ENCODE data around the gene PDE6G.

PDE6G gene

DNA sequence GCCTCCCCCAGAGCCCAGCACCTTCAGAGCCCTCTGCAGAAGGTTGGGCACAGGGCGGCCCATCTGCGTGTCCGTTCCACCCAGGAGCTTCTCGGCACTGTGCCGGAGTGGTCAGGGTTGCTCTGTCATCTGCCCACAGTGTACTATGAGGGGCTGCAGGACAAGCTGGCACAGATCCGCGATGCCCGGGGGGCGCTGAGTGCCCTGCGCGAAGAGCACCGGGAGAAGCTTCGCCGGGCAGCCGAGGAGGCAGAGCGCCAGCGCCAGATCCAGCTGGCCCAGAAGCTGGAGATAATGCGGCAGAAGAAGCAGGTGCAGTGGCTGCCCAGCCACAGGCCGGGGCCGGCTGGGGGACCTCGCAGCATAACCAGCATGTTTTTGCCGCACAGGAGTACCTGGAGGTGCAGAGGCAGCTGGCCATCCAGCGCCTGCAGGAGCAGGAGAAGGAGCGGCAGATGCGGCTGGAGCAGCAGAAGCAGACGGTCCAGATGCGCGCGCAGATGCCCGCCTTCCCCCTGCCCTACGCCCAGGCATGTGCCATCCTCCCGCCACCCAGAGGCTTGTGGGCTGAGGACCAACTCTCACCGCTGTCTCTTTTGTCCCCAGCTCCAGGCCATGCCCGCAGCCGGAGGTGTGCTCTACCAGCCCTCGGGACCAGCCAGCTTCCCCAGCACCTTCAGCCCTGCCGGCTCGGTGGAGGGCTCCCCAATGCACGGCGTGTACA, 40.0 kb upstream of the PDE6G start:
- Histone ChIP-seq H3K36me3 (peaks cover 100% of the 10 kb centered on the region), H4K20me1 (peaks cover 98% of the 10 kb centered on the region)

DNA sequence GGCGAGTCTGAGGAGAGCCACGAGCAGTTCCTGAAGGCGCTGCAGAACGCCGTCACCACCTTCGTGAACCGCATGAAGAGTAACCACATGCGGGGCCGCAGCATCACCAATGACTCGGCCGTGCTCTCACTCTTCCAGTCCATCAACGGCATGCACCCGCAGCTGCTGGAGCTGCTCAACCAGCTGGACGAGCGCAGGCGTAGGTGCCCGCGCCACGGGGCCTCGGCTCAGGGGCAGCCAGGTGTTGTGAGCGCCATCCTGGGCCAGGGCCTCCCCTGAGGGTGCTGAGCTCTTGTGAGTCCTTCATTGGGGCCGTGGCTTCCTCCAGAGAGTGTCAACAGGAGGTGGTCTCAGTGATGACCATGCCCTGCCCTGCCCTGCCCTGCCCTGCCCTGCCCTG, 39.5 kb upstream of the PDE6G start:
- Histone ChIP-seq H3K9me3 (no peaks in the 10 kb centered on the region), H3K4me3 (no peak overlapping the region), H3K9ac (no peak overlapping the region), H3K4me2 (no peak overlapping the region), H3K27ac (no peak overlapping the region), H3K4me1 (peaks cover 6% of the 10 kb centered on the region), H3K36me3 (peaks cover 100% of the 10 kb centered on the region), H3K27me3 (no peaks in the 10 kb centered on the region), H4K20me1 (peaks cover 98% of the 10 kb centered on the region)
- TF ChIP-seq Cebpa-rat (IDR thresholded peaks at IDR 0.05) = no peak

More for the DNA sequence above, 40.0 kb upstream of the PDE6G start:
- no peak overlapping the region for H3K27ac ChIP-seq
- peaks cover 12% of the 10 kb centered on the region for H3K4me1 ChIP-seq
- no peaks in the 10 kb centered on the region for H3K27me3 ChIP-seq
- no peak overlapping the region for H3K4me3 ChIP-seq
- H3K4me2 ChIP-seq = no peak overlapping the region
- no peaks in the 10 kb centered on the region for H3K9me3 ChIP-seq
- no peak overlapping the region for H3K9ac ChIP-seq
- TF ChIP-seq Cebpa-rat (IDR thresholded peaks at IDR 0.05) = no peak

DNA sequence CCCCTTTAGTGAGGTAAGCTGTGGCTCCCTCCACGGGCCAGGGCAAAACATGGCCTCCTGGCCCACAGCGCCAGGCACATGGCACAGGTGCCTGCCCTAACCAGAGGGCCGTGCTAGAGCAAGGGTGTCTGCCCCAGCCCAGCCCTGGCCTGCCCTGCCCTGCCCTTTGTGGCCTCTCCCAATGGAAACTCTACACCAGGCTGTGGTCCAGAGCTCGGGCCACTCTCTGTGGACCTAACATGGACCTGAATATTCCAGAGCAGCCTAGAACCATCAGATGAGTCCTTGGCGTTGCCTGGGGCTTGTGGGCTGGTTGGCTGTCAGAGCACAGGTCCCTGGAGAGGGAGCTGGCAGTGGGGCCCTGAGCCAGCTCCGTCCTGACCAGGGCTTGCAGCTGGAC, 38.9 kb upstream of the PDE6G start:
- Histone ChIP-seq H3K9me3 (no peaks in the 10 kb centered on the region), H3K9ac (no peak overlapping the region), H3K36me3 (peaks cover 100% of the 10 kb centered on the region), H3K4me2 (no peak overlapping the region), H3K27ac (no peak overlapping the region), H3K4me3 (no peak overlapping the region), H4K20me1 (peaks cover 98% of the 10 kb centered on the region), H3K27me3 (no peaks in the 10 kb centered on the region), H3K4me1 (0 out of 2 replicates have a peak, but pooled peaks cover under 1% of the 10 kb centered on the region)
- TF ChIP-seq Cebpa-rat (IDR thresholded peaks at IDR 0.05) = no peak

DNA sequence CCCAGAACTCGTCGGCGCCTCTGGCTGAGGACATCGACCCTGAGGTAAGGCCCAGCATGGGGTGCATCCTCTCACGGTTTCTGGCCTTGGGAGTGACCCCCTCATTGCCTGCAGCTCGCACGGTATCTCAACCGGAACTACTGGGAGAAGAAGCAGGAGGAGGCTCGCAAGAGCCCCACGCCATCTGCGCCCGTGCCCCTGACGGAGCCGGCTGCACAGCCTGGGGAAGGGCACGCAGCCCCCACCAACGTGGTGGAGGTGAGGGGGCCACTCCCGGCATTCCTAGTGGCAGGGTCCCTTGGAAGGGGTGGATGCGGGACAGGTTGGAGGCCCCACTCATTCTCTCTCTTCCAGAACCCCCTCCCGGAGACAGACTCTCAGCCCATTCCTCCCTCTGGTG, 38.5 kb upstream of the PDE6G start:
- TF ChIP-seq Cebpa-rat (IDR thresholded peaks at IDR 0.05) = no peak
- peaks cover 100% of the 10 kb centered on the region for H3K36me3 ChIP-seq
- H3K27ac ChIP-seq = no peak overlapping the region

DNA sequence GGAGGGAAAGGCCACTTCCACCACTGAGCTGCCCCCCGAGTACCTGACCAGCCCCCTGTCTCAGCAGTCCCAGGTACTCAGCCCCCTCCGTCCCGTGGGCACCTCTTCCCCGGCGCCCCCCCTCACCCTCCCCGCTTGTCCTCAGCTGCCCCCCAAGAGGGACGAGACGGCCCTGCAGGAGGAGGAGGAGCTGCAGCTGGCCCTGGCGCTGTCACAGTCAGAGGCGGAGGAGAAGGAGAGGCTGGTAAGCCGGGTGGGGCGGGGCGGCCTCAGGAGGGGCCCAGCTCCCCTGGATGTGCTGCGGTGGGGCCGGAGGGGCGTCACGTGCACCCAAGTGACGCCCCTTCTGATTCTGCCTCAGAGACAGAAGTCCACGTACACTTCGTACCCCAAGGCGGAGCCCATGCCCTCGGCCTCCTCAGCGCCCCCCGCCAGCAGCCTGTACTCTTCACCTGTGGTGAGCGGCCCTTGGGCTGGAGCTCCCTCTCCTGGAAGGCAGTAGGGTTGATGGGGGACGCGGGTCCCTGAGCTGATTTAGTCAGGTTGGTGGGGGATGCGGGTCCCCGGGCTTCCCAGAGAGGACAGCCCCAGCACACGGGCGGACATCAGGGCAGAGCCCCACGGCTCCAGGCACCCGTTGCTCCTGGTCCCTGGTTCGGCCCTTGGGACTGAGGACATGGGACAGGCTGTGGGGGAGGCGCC, 37.3 kb upstream of the PDE6G start:
- no peak for TF ChIP-seq Cebpa-rat (IDR thresholded peaks at IDR 0.05)
- Histone ChIP-seq H3K4me2 (no peak overlapping the region), H3K27me3 (no peaks in the 10 kb centered on the region), H3K27ac (no peak overlapping the region), H3K9me3 (no peaks in the 10 kb centered on the region), H3K9ac (no peak overlapping the region), H3K4me1 (no peaks in the 10 kb centered on the region), H3K36me3 (peaks cover 100% of the 10 kb centered on the region), H3K4me3 (no peak overlapping the region), H4K20me1 (peaks cover 98% of the 10 kb centered on the region)

More for the DNA sequence above, 38.5 kb upstream of the PDE6G start:
- Histone ChIP-seq H3K4me1 (no peaks in the 10 kb centered on the region), H3K9me3 (no peaks in the 10 kb centered on the region), H3K9ac (no peak overlapping the region), H3K4me3 (no peak overlapping the region), H3K4me2 (no peak overlapping the region), H3K27me3 (no peaks in the 10 kb centered on the region), H4K20me1 (peaks cover 98% of the 10 kb centered on the region)

DNA sequence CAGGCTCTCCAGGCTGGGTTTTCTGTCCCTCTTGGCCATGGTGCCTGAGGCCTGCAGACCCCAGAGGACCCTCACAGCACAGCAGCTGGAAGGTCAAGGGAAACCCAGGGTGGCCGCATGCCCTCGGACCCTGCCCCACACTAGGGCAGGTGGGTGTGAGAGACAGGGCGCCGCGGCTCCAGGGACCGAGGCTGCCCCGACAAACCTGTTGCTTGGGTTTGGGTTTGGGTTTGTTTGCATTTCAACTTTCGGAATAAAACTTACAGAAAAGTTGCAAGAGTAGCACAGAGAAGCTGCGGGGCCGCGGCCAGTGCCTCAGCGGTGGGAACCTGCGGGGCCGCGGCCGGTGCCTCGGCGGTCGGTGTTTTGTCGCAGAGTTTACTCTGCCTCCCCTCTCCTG, 35.3 kb upstream of the PDE6G start:
- Histone ChIP-seq H3K9ac (no peak overlapping the region), H3K4me3 (no peak overlapping the region), H3K4me1 (no peaks in the 10 kb centered on the region), H3K9me3 (no peaks in the 10 kb centered on the region), H3K4me2 (no peak overlapping the region), H3K27me3 (no peaks in the 10 kb centered on the region), H3K27ac (no peak overlapping the region), H4K20me1 (peaks cover 99% of the 10 kb centered on the region), H3K36me3 (peaks cover 100% of the 10 kb centered on the region)
- no peak for TF ChIP-seq Cebpa-rat (IDR thresholded peaks at IDR 0.05)

DNA sequence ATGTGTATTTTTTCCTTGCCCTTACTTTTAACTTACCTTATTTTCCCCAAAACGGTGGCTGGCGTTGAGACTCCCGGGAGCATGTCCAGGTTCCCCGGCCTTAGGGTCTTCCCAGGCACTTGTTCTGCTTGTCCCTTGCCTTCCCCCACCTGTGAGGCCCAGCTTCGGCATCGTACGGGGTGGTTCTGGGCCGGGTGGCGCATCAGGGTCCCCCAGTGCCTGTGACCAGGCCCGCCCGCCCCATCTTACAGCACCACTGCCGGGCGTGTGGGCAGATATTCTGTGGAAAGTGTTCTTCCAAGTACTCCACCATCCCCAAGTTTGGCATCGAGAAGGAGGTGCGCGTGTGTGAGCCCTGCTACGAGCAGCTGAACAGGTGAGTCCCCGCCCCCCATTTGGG, 34.9 kb upstream of the PDE6G start:
- Histone ChIP-seq H3K9ac (no peak overlapping the region), H3K9me3 (no peaks in the 10 kb centered on the region), H3K27me3 (no peaks in the 10 kb centered on the region), H3K4me2 (no peak overlapping the region), H3K27ac (no peak overlapping the region), H3K4me1 (no peaks in the 10 kb centered on the region), H3K36me3 (peaks cover 100% of the 10 kb centered on the region), H4K20me1 (peaks cover 99% of the 10 kb centered on the region), H3K4me3 (no peak overlapping the region)
- no peak for TF ChIP-seq Cebpa-rat (IDR thresholded peaks at IDR 0.05)

DNA sequence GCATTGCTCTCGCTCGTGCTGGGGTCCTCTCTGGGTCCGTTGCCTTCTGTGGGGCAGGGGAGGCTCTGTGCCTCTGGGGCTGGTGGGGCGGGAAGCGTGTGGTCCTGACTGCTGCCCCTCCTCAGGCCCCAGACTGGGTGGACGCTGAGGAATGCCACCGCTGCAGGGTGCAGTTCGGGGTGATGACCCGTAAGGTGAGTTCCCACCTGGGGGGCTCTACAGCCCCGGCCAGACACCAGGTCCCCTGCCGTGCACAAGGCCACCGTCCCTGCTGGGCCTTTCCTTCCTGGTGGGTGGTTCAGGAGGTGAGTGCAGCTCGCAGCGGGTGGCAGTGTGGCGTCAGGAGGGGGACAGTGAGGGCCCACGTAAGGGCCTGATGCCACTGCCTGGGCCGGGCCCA, 34.2 kb upstream of the PDE6G start:
- TF ChIP-seq Cebpa-rat (IDR thresholded peaks at IDR 0.05) = no peak
- H3K4me2 ChIP-seq = no peak overlapping the region
- 0 out of 2 replicates have a peak overlapping the region, but pooled peaks have one; percentile 15 for H3K9ac ChIP-seq
- peaks cover 3% of the 10 kb centered on the region for H3K4me1 ChIP-seq
- H4K20me1 ChIP-seq = peaks cover 99% of the 10 kb centered on the region
- no peaks in the 10 kb centered on the region for H3K9me3 ChIP-seq
- no peak overlapping the region for H3K4me3 ChIP-seq
- peaks cover 100% of the 10 kb centered on the region for H3K36me3 ChIP-seq
- no peak overlapping the region for H3K27ac ChIP-seq
- no peaks in the 10 kb centered on the region for H3K27me3 ChIP-seq

DNA sequence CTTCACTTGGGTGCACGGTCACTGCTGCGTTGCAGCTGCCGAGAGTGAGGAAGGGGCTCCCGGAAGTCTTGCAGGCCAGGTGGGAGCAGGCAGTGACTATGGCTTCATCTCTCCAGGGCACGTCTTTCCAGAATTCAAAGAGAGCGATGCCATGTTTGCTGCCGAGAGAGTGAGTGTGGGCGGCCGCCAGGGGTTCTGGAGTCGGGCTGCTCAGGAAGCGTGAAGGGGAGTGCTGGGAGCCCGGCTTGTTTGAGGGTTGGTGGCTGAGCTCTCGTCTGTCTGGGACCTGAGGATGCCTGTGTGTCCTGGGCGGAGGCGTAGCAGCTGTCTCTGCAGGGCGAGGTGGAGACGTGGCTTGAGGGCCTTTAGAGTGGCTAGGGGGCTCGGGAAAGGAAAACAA, 33.7 kb upstream of the PDE6G start:
- peaks cover 99% of the 10 kb centered on the region for H3K36me3 ChIP-seq
- TF ChIP-seq Cebpa-rat (IDR thresholded peaks at IDR 0.05) = no peak

DNA sequence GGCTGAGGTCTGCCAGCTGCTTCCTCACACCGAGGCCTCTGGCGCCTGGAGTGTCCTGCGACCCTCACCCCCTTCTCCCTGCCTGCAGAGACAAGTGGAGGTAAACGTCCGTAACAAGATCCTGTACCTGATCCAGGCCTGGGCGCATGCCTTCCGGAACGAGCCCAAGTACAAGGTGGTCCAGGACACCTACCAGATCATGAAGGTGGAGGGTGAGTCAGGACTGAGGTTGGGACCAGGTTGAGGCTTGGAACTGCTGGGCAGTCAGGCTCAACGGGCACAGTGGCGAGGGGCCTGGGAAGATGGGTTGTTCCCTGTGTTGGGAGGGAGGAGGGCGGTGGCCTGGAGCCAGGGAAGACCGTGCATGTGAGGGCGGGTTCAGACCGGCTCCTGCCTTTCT, 32.3 kb upstream of the PDE6G start:
- Histone ChIP-seq H3K9ac (0 out of 2 replicates have a peak overlapping the region, but pooled peaks have one; percentile 34), H4K20me1 (peaks cover 95% of the 10 kb centered on the region), H3K4me1 (peaks cover 15% of the 10 kb centered on the region), H3K9me3 (no peaks in the 10 kb centered on the region), H3K36me3 (peaks cover 85% of the 10 kb centered on the region), H3K4me3 (no peak overlapping the region), H3K27ac (no peak overlapping the region), H3K4me2 (no peak overlapping the region), H3K27me3 (no peaks in the 10 kb centered on the region)
- TF ChIP-seq Cebpa-rat (IDR thresholded peaks at IDR 0.05) = no peak

More for the DNA sequence above, 33.7 kb upstream of the PDE6G start:
- Histone ChIP-seq H3K27ac (no peak overlapping the region), H3K27me3 (no peaks in the 10 kb centered on the region), H4K20me1 (peaks cover 99% of the 10 kb centered on the region), H3K4me2 (no peak overlapping the region), H3K9me3 (no peaks in the 10 kb centered on the region), H3K9ac (0 out of 2 replicates have a peak overlapping the region, but pooled peaks have one; percentile 15), H3K4me3 (no peak overlapping the region), H3K4me1 (peaks cover 8% of the 10 kb centered on the region)
